ENCODE measurements around the gene IZUMO2. TPM values are rescaled to one million over a fixed set of nuclear protein-coding genes. Genes with fewer than 3 reads are reported as not detected.

The IZUMO2 gene
- total and polyA plus RNA-seq, 2 experiments from 2014 or later = not detected

DNA sequence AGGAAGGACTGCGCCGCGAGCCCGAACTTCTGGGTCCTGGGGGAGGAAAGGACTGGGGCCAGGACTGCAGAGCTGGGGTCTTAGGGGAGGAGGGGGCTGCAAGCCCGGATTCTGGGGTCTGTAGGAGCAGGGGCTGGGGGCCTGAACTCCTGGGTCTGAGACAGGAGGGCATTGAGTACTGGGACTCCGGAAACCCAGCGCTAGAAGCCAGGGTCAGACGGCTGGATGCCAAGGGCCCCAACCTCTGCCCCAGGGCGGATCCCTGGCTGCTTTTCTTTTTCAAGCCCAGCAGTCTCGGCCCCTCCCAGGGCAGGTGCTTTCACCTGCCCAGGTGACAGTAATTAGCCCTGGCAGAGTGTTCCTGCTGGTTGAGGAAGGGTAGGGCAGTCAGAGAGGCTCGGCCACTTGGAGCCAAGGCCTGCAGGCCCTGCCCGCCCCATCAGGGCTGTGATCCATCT is 42.6 kb upstream of the IZUMO2 start:
- H2AFZ ChIP-seq = no peak overlapping the region
- no peaks in the 10 kb centered on the region for H3F3A ChIP-seq (ENCODE audit: insufficient read depth)
- no peak overlapping the region for H3K4me2 ChIP-seq (ENCODE audit: unreplicated experiment)
- no peaks in the 10 kb centered on the region for H3K79me2 ChIP-seq (ENCODE audit: insufficient read depth)
- no peaks in the 10 kb centered on the region for H4K20me1 ChIP-seq (ENCODE audit: insufficient read depth)
- DNase-seq = no peak
- peaks cover 32% of the 10 kb centered on the region for H3K27me3 ChIP-seq (replicated peaks; ENCODE audit: insufficient read depth)
- H3K9me3 ChIP-seq (ENCODE audit: low read depth) = no peaks in the 10 kb centered on the region
- H3K4me3 ChIP-seq = no peak overlapping the region
- H3K27ac ChIP-seq = no peak overlapping the region
- in situ Hi-C loops (cut with MboI) = no loop called here
- H3K36me3 ChIP-seq (ENCODE audit: low read depth) = no peaks in the 10 kb centered on the region
- H3K9me2 ChIP-seq (ENCODE audit: insufficient read depth) = no peaks in the 10 kb centered on the region
- no peak for TF ChIP-seq EZH2phosphoT487 (IDR thresholded peaks at IDR 0.05; ENCODE audit: insufficient read depth, low read depth)
- H3K9ac ChIP-seq = no peak overlapping the region
- WGBS, 2 experiments (ENCODE audit: low coverage in 1 of 2, low lambda C conversion rate in 2 of 2, missing lambda C conversion rate in 2 of 2) = 14 to 17% methylated on average over 7 to 12 of the region's 12 CpGs
- no peaks in the 10 kb centered on the region for H3K4me1 ChIP-seq (ENCODE audit: insufficient read depth)

DNA sequence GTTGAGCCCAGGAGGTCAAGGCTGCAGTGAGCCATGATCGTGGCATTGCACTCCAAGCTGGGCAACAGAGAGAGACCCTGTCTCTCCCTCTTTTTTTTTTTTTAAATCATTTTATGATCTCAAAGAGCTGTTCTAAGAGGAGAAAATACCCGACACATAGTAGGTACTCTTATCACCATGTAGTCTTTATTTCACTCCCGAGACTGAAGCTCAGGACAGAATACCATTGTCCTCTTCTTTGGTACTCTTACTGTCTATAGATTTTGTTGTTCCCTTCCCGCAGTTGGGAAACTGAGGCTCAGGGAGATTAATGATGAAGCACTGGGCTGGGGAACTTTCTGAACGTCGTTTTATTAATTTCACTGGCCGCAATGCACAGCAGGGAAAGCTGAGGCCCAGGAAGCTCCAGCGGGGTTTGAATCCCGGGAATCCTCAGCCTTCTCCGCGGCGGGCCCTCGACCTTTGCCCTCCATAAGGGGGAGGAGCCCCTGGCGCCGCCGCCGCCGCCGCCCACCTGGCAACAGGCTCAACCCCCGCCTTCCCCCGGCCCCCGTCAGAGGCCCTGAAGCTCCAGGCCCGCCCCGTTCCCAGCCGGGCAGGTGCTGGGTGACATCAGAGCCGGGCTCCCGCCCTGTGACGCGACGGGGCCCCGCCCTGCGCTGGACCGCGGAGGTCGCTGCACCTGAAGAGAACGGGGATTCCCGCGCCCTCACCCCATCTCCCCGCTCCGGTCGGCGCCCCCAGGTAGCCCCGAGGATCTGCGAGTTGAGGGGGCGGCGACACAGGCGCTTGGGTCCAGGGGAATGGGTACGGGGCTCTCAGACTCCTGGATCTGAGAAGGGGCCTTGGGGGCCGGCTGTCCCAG is 42.0 kb upstream of the IZUMO2 start:
- in situ Hi-C loops (cut with MboI) = no loop called here
- peaks cover 32% of the 10 kb centered on the region for H3K27me3 ChIP-seq (replicated peaks; ENCODE audit: insufficient read depth)
- no peak overlapping the region for H3K4me2 ChIP-seq (ENCODE audit: unreplicated experiment)
- H3K27ac ChIP-seq = no peak overlapping the region
- H4K20me1 ChIP-seq (ENCODE audit: insufficient read depth) = no peaks in the 10 kb centered on the region
- H3F3A ChIP-seq (ENCODE audit: insufficient read depth) = no peaks in the 10 kb centered on the region
- H3K9ac ChIP-seq = no peak overlapping the region
- H2AFZ ChIP-seq = no peak overlapping the region
- WGBS, 2 experiments (ENCODE audit: low coverage in 1 of 2, low lambda C conversion rate in 2 of 2, missing lambda C conversion rate in 2 of 2) = 5 to 6% methylated on average over 24 to 41 of the region's 49 CpGs
- H3K9me3 ChIP-seq (ENCODE audit: low read depth) = no peaks in the 10 kb centered on the region
- H3K79me2 ChIP-seq (ENCODE audit: insufficient read depth) = no peaks in the 10 kb centered on the region
- H3K4me3 ChIP-seq = no peak overlapping the region
- no peaks in the 10 kb centered on the region for H3K9me2 ChIP-seq (ENCODE audit: insufficient read depth)
- DNase-seq = no peak
- H3K36me3 ChIP-seq (ENCODE audit: low read depth) = no peaks in the 10 kb centered on the region
- TF ChIP-seq EZH2phosphoT487 (IDR thresholded peaks at IDR 0.05; ENCODE audit: insufficient read depth, low read depth) (no peak), EZH2 (IDR thresholded peaks at IDR 0.05; ENCODE audit: insufficient read depth, poor library complexity, severe bottlenecking) (no peak)
- no peaks in the 10 kb centered on the region for H3K4me1 ChIP-seq (ENCODE audit: insufficient read depth)

DNA sequence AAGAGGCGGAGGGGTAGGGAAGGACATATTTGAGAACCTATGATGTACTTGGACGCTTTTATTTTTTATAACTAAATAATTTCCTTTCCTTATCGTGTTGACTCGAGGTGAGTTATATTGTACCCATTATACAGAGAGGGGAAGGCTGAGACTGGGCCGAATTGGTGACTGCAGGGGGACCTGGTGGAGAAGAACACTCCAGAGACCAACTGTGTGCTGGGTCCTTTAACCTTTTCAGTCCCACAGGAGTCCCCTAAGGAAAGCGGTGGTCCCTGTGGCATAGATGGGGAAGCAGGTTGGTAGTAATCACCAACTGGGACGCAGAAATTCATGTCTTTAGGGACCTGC is 41.0 kb upstream of the IZUMO2 start:
- Histone ChIP-seq H3K9ac (no peak overlapping the region), H3K4me2 (ENCODE audit: unreplicated experiment) (no peak overlapping the region), H3K9me3 (ENCODE audit: low read depth) (no peaks in the 10 kb centered on the region), H3K79me2 (ENCODE audit: insufficient read depth) (no peaks in the 10 kb centered on the region), H4K20me1 (ENCODE audit: insufficient read depth) (no peaks in the 10 kb centered on the region), H3K4me3 (no peak overlapping the region), H3K27ac (no peak overlapping the region), H3F3A (ENCODE audit: insufficient read depth) (no peaks in the 10 kb centered on the region), H3K27me3 (replicated peaks; ENCODE audit: insufficient read depth) (peaks cover 32% of the 10 kb centered on the region), H3K4me1 (ENCODE audit: insufficient read depth) (no peaks in the 10 kb centered on the region), H3K9me2 (ENCODE audit: insufficient read depth) (no peaks in the 10 kb centered on the region), H3K36me3 (ENCODE audit: low read depth) (no peaks in the 10 kb centered on the region), H2AFZ (no peak overlapping the region)
- in situ Hi-C loops (cut with MboI) = no loop called here
- 34% methylated on average over 7 of the region's 7 CpGs for WGBS, 2 experiments (ENCODE audit: low coverage in 1 of 2, low lambda C conversion rate in 2 of 2, missing lambda C conversion rate in 2 of 2)
- no peak for DNase-seq
- TF ChIP-seq EZH2 (IDR thresholded peaks at IDR 0.05; ENCODE audit: insufficient read depth, poor library complexity, severe bottlenecking) (peak; percentile 72), EZH2phosphoT487 (IDR thresholded peaks at IDR 0.05; ENCODE audit: insufficient read depth, low read depth) (no peak)

DNA sequence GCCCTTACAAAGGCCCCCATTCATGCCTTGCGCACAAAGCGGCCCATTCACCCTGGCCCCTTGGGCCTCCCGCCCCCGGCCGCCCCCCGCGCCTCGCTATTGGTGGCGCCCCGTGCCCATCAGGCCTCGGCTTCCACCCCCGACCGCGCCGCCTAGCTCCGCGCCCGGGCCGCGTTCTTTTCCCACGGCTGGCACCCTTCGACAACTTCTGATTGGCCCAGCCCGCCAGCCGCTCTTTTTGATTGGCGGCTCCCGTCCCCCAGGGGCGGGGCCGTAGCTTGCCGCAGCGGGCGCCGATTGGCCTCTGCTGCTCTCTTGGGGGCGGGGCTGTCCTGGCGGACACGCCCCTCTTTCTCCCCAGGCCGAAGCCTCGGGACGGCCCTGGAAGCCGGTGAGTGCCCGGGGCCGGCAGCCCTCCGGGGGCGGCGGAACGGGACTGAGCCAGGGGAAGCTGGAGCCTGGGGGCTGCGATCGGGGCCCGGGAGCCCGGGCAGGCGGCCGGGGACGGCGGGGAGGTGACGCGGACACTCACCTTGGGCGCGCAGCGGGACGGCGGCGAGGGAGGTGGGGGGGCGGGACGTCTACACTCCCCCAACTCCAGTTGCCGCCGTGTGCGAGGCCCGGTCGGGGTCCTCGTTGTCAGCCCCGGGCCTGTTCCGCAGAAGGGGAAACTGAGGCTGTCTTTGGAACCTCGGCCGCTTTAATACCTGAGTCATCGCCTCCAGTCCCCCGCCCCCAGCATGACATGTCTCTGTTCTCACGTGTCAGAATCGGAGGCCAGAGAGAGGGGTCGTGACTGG is 40.4 kb upstream of the IZUMO2 start, which contains the start of gene MYH14:
TSS of gene MYH14 (plus strand) at position 342 of the 800 bp plus-strand sequence. CDS start 6,744 bp downstream, outside the sequence.
- TF ChIP-seq EZH2 (IDR thresholded peaks at IDR 0.05; ENCODE audit: insufficient read depth, poor library complexity, severe bottlenecking) (no peak), EZH2phosphoT487 (IDR thresholded peaks at IDR 0.05; ENCODE audit: insufficient read depth, low read depth) (no peak)
- H3K4me3 ChIP-seq = no peak within 1 kb of the TSS
- WGBS, 2 experiments (ENCODE audit: low coverage in 1 of 2, low lambda C conversion rate in 2 of 2, missing lambda C conversion rate in 2 of 2) = 6 to 9% methylated on average over 45 to 76 of the region's 78 CpGs
- no peak within 1 kb of the TSS for H3K9ac ChIP-seq
- H3K79me2 ChIP-seq (ENCODE audit: insufficient read depth) = no peaks in the 10 kb centered on the region
- in situ Hi-C loops (cut with MboI) = no loop called here
- H2AFZ ChIP-seq = no peak within 1 kb of the TSS
- H3K27ac ChIP-seq = no peak within 1 kb of the TSS
- DNase-seq = peak; percentile 63
- H4K20me1 ChIP-seq (ENCODE audit: insufficient read depth) = no peaks in the 10 kb centered on the region
- no peaks in the 10 kb centered on the region for H3K4me1 ChIP-seq (ENCODE audit: insufficient read depth)
- peaks cover 32% of the 10 kb centered on the region for H3K27me3 ChIP-seq (replicated peaks; ENCODE audit: insufficient read depth)
- no peak within 1 kb of the TSS for H3K4me2 ChIP-seq (ENCODE audit: unreplicated experiment)
- no peaks in the 10 kb centered on the region for H3F3A ChIP-seq (ENCODE audit: insufficient read depth)
- no peaks in the 10 kb centered on the region for H3K9me3 ChIP-seq (ENCODE audit: low read depth)
- H3K36me3 ChIP-seq (ENCODE audit: low read depth) = no peaks in the 10 kb centered on the region
- no peaks in the 10 kb centered on the region for H3K9me2 ChIP-seq (ENCODE audit: insufficient read depth)
